ENCODE results near the gene THEMIS. TPM values are rescaled to one million over a fixed set of nuclear protein-coding genes. Genes with fewer than 3 reads are reported as not detected.
"Not testable (repeated sequence)": the region's sequence is repeated elsewhere in the genome, so short reads cannot be mapped to it uniquely, and the experiment has no call there.

THEMIS gene
- total RNA-seq, 1 experiment from 2014 or later, result not detected

GRCh38 chr6:127790571-127790970 is 110.3 kb downstream of the THEMIS start:
- no peak for DNase-seq (ENCODE audit: low spot score)
- H3K36me3 ChIP-seq (ENCODE audit: insufficient read depth, low read length, poor library complexity, severe bottlenecking), result no peaks in the 10 kb centered on the region
- no TSS peak for BruUV-seq (replicated peaks)
- no peak overlapping the region for H3K4me3 ChIP-seq (ENCODE audit: low read depth, low read length, poor library complexity, severe bottlenecking)
- no peak overlapping the region for H3K27ac ChIP-seq (ENCODE audit: low read depth, low read length, poor library complexity, severe bottlenecking)
- peaks cover 15% of the 10 kb centered on the region for H3K4me1 ChIP-seq (ENCODE audit: insufficient read depth, low read length, poor library complexity, severe bottlenecking)
- H3K9me3 ChIP-seq (ENCODE audit: low read depth, low read length, poor library complexity, severe bottlenecking), result no peaks in the 10 kb centered on the region
- TF ChIP-seq EZH2 (IDR thresholded peaks at IDR 0.05; ENCODE audit: borderline replicate concordance, low read depth, low read length, poor library complexity, severe bottlenecking), result no peak
- TF ChIP-seq, protein P1, sequence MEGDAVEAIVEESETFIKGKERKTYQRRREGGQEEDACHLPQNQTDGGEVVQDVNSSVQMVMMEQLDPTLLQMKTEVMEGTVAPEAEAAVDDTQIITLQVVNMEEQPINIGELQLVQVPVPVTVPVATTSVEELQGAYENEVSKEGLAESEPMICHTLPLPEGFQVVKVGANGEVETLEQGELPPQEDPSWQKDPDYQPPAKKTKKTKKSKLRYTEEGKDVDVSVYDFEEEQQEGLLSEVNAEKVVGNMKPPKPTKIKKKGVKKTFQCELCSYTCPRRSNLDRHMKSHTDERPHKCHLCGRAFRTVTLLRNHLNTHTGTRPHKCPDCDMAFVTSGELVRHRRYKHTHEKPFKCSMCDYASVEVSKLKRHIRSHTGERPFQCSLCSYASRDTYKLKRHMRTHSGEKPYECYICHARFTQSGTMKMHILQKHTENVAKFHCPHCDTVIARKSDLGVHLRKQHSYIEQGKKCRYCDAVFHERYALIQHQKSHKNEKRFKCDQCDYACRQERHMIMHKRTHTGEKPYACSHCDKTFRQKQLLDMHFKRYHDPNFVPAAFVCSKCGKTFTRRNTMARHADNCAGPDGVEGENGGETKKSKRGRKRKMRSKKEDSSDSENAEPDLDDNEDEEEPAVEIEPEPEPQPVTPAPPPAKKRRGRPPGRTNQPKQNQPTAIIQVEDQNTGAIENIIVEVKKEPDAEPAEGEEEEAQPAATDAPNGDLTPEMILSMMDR (conservative IDR thresholded peaks at IDR 0.05; ENCODE audit: low read depth, low read length), result no peak
- no peaks in the 10 kb centered on the region for H3K27me3 ChIP-seq (replicated peaks; ENCODE audit: insufficient read depth, low read depth, low read length, poor library complexity)
- ChIA-PET POLR2A (ENCODE audit: low non-redundant PET) (no interaction called here), CTCF (no interaction called here)
- intact Hi-C loops (cut with micrococcal nuclease; ENCODE audit: unreplicated experiment), result no loop called here

DNA sequence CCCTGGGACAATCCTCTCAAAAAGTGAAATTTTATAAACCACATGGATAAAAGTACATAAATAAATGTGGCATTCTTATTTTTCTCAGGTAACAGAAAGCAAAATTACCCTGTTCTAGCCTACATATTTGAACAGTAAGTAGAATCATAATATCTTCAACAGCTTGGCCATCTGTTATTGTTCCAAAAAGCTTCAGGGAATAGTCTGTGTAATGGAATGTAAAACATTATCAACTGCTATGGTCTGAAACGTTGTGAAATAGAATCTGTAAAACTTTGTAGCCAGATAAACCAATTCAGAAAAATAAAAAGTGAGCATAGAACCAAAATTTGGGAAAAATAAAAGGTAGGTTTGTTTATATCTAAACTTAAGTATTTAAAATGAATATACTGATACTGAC is 114.7 kb downstream of the THEMIS start:
- no peaks in the 10 kb centered on the region for H3K4me1 ChIP-seq (ENCODE audit: insufficient read depth, low read length, poor library complexity, severe bottlenecking)
- no TSS peak for BruUV-seq (replicated peaks)
- intact Hi-C loops (cut with micrococcal nuclease; ENCODE audit: unreplicated experiment), result no loop called here
- H3K4me3 ChIP-seq (ENCODE audit: low read depth, low read length, poor library complexity, severe bottlenecking), result no peak overlapping the region
- POLR2A ChIA-PET (ENCODE audit: low non-redundant PET), result no interaction called here
- no peaks in the 10 kb centered on the region for H3K9me3 ChIP-seq (ENCODE audit: low read depth, low read length, poor library complexity, severe bottlenecking)
- H3K36me3 ChIP-seq (ENCODE audit: insufficient read depth, low read length, poor library complexity, severe bottlenecking), result no peaks in the 10 kb centered on the region
- CTCF ChIA-PET, result no interaction called here
- H3K27ac ChIP-seq (ENCODE audit: low read depth, low read length, poor library complexity, severe bottlenecking), result no peak overlapping the region
- H3K27me3 ChIP-seq (replicated peaks; ENCODE audit: insufficient read depth, low read depth, low read length, poor library complexity), result no peaks in the 10 kb centered on the region
- no peak for DNase-seq (ENCODE audit: low spot score)
- TF ChIP-seq, protein P1 (conservative IDR thresholded peaks at IDR 0.05; ENCODE audit: low read depth, low read length), result no peak
- TF ChIP-seq EZH2 (IDR thresholded peaks at IDR 0.05; ENCODE audit: borderline replicate concordance, low read depth, low read length, poor library complexity, severe bottlenecking), result no peak

DNA sequence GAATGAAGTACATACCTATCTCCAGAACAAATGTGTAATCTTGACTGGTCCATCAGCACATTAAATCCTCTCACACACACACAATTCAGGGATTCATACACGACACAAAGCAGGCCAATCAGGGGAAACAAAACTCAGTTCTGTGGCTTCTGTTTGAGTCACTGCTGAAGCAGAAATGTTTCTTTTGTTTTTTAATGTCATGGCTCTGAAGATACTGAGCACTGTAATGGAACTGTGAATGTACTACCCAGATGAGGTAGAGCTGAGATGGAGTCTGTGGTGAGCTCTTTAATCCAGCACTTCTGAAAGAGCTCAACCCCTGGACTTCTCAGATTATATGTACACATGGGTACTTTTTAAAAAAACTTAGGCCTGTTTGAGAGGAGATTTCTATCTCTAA is 116.4 kb downstream of the THEMIS start:
- no peaks in the 10 kb centered on the region for H3K36me3 ChIP-seq (ENCODE audit: insufficient read depth, low read length, poor library complexity, severe bottlenecking)
- CTCF ChIA-PET, result no interaction called here
- POLR2A ChIA-PET (ENCODE audit: low non-redundant PET), result no interaction called here
- H3K27ac ChIP-seq (ENCODE audit: low read depth, low read length, poor library complexity, severe bottlenecking), result no peak overlapping the region
- no TSS peak for BruUV-seq (replicated peaks)
- H3K27me3 ChIP-seq (replicated peaks; ENCODE audit: insufficient read depth, low read depth, low read length, poor library complexity), result no peaks in the 10 kb centered on the region
- no peak overlapping the region for H3K4me3 ChIP-seq (ENCODE audit: low read depth, low read length, poor library complexity, severe bottlenecking)
- no peaks in the 10 kb centered on the region for H3K4me1 ChIP-seq (ENCODE audit: insufficient read depth, low read length, poor library complexity, severe bottlenecking)
- intact Hi-C loops (cut with micrococcal nuclease; ENCODE audit: unreplicated experiment), result no loop called here
- no peak for DNase-seq (ENCODE audit: low spot score)
- no peaks in the 10 kb centered on the region for H3K9me3 ChIP-seq (ENCODE audit: low read depth, low read length, poor library complexity, severe bottlenecking)
- TF ChIP-seq, protein P1 (conservative IDR thresholded peaks at IDR 0.05; ENCODE audit: low read depth, low read length), result no peak
- TF ChIP-seq EZH2 (IDR thresholded peaks at IDR 0.05; ENCODE audit: borderline replicate concordance, low read depth, low read length, poor library complexity, severe bottlenecking), result no peak

DNA sequence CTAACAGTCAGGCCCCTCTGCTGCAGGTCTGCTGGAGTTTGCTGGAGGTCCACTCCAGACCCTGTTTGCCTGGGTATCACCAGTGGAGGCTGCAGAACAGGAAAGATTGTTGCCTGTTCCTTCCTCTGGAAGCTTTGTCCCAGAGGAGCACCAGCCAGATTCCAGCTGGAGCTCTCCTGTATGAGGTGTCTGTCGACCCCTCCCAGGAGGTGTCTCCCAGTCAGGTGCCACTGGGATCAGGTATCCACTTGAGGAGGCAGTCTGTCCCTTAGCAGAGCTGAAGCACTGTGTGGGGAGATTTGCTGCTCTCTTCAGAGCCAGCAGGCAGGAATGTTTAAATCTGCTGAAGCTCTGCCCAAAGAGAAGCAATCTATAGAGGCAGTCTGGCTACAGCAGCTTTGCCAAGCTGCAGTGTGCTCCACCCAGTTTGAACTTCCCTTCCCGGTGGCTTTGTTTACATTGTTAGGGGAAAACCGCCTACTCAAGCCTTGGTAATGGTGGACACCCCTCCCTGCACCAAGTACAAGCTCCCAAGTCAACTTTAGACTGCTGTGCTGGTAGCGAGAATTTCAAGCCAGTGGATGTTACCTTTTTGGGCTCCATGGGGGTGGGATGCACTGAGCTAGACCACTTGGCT is 119.1 kb downstream of the THEMIS start:
- CTCF ChIA-PET; H3K9me3 ChIP-seq (ENCODE audit: low read depth, low read length, poor library complexity, severe bottlenecking); POLR2A ChIA-PET (ENCODE audit: low non-redundant PET); intact Hi-C loops (cut with micrococcal nuclease; ENCODE audit: unreplicated experiment); DNase-seq (ENCODE audit: low spot score); H3K27ac ChIP-seq (ENCODE audit: low read depth, low read length, poor library complexity, severe bottlenecking); H3K36me3 ChIP-seq (ENCODE audit: insufficient read depth, low read length, poor library complexity, severe bottlenecking); H3K4me1 ChIP-seq (ENCODE audit: insufficient read depth, low read length, poor library complexity, severe bottlenecking); H3K4me3 ChIP-seq (ENCODE audit: low read depth, low read length, poor library complexity, severe bottlenecking); H3K27me3 ChIP-seq (replicated peaks; ENCODE audit: insufficient read depth, low read depth, low read length, poor library complexity); BruUV-seq (replicated peaks): not testable (repeated sequence)

All from A673 (cell line).